Gastroesophageal sphincter (tissue), 4 donors: ENCODE data around the gene ZNF197. TPM values are rescaled to one million over a fixed set of nuclear protein-coding genes. Genes with fewer than 3 reads are reported as not detected.
A peak's percentile ranks its signal among the peaks of the same experiment; 100 is the strongest.

Source experiments
- ATAC-seq: fragments of 150-250 bp; one replicate; pipeline ENCODE4 v1.9.1; 2016; ENCODE audit warnings: mild to moderate bottlenecking, moderate library complexity
- H3K27ac ChIP-seq, 4 donors: fragments of 200-600 bp; sonication (generic) in 3 of 4; 1 replicate in 3 of 4; 2 replicates in 1 of 4; pipeline ENCODE4 v1.5.1; 2016 to 2019
- H3K27me3 ChIP-seq: fragments of 200-600 bp; sonication (generic); one replicate; pipeline ENCODE4 v1.5.1; 2019
- H3K36me3 ChIP-seq, 2 donors: fragments of 200-600 bp; sonication (generic); one replicate each; pipeline ENCODE4 v1.5.1; 2019; ENCODE audit warnings: control low read depth in 1 of 2
- H3K4me1 ChIP-seq, 3 donors: fragments of 200-600 bp; sonication (generic); 1 replicate in 2 of 3; 2 replicates in 1 of 3; pipeline ENCODE4 v1.5.1; 2016 to 2019; ENCODE audit warnings: control low read depth in 2 of 3
- H3K4me3 ChIP-seq, 2 donors: fragments of 200-600 bp; sonication (generic); one replicate each; pipeline ENCODE4 v1.5.1; 2019; ENCODE audit warnings: mild to moderate bottlenecking in 1 of 2, moderate library complexity in 1 of 2
- H3K9me3 ChIP-seq, 3 donors: fragments of 200-600 bp; sonication (generic); one replicate each; pipeline ENCODE4 v1.5.1; 2017 to 2019; ENCODE audit warnings: control low read depth in 2 of 3
- EP300 ChIP-seq: sonication (generic); formaldehyde crosslinking; IDR thresholded peaks from one replicate; pipeline ENCODE4 v1.6.1; 2017; ENCODE audit warnings: antibody characterized with exemption, mild to moderate bottlenecking
- POLR2A ChIP-seq, 2 donors: fragments of 450-650 bp; IDR thresholded peaks; one replicate each; pipeline ENCODE4 v1.6.1; 2017; ENCODE audit warnings: antibody characterized with exemption in 2 of 2, mild to moderate bottlenecking in 2 of 2, moderate library complexity in 1 of 2
- POLR2AphosphoS5 ChIP-seq: sonication (generic); formaldehyde crosslinking; IDR thresholded peaks from one replicate; pipeline ENCODE4 v1.6.1; 2017; ENCODE audit warnings: antibody characterized with exemption
- WGBS, 2 donors: methylation state at CpG; one replicate each; pipeline ENCODE4 v1.1.5; 2018; ENCODE audit warnings: low coverage in 1 of 2; 5-methylcytosine and 5-hydroxymethylcytosine counted together
- total RNA-seq, 4 donors: library from RNA; depleted of rRNA; stranded (reverse); fragments of >200 nt; gene quantifications; one replicate each; pipeline ENCODE4 v1.1.0, GENCODE V29; 2016
- TF ChIP-seq, protein P1 (sequence below), 4 experiments: fragments of 200-600 bp in 2 of 4; fragments of 450-650 bp in 2 of 4; sonication (generic) in 1 of 4; IDR thresholded peaks; one replicate each; pipeline ENCODE4 v1.5.1; 2017 to 2019; ENCODE audit warnings: antibody characterized with exemption in 4 of 4, mild to moderate bottlenecking in 2 of 4, moderate library complexity in 2 of 4

Gene ZNF197
- total RNA-seq, 4 donors from 2014 or later = 17.5 to 37.8 (median 22.9) TPM

DNA sequence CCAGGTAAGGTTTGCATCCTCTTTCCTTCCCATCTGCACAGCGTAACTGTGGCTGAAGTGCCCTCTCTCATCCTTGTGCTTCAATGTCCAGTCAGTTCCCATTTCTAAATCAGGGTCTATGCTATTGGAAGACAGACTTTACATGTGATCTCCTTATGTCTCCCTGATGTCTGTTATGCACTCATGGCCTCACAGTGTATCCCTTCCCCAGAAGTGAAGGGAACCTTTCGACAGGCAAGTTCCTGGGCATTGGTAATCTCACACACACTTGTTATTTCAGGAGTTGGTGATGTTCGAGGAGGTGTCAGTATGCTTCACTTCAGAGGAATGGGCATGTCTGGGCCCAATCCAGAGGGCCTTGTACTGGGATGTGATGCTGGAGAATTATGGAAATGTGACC lies 7.4 kb downstream of the ZNF197 start:
- Histone ChIP-seq H3K36me3 (peaks cover 0 to 82% of the 10 kb centered on the region in 2 donors), H3K9me3 (peaks cover 0 to 5% (median 0%) of the 10 kb centered on the region in 3 donors), H3K27ac (no peak overlapping the region), H3K4me3 (no peak overlapping the region), H3K4me1 (peaks cover 0 to 23% (median 0%) of the 10 kb centered on the region in 3 donors), H3K27me3 (no peaks in the 10 kb centered on the region)
- WGBS, 2 donors = 100% methylated on average over 2 of the region's 3 CpGs; no CpG with 5 or more reads in 1 of the 2 donors
- TF ChIP-seq EP300 (no peak), POLR2A (IDR thresholded peaks at IDR 0.05) (no peak), POLR2AphosphoS5 (no peak)
- TF ChIP-seq, protein P1, sequence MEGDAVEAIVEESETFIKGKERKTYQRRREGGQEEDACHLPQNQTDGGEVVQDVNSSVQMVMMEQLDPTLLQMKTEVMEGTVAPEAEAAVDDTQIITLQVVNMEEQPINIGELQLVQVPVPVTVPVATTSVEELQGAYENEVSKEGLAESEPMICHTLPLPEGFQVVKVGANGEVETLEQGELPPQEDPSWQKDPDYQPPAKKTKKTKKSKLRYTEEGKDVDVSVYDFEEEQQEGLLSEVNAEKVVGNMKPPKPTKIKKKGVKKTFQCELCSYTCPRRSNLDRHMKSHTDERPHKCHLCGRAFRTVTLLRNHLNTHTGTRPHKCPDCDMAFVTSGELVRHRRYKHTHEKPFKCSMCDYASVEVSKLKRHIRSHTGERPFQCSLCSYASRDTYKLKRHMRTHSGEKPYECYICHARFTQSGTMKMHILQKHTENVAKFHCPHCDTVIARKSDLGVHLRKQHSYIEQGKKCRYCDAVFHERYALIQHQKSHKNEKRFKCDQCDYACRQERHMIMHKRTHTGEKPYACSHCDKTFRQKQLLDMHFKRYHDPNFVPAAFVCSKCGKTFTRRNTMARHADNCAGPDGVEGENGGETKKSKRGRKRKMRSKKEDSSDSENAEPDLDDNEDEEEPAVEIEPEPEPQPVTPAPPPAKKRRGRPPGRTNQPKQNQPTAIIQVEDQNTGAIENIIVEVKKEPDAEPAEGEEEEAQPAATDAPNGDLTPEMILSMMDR (IDR thresholded peaks at IDR 0.05) = no peak
- ATAC-seq = no peak

DNA sequence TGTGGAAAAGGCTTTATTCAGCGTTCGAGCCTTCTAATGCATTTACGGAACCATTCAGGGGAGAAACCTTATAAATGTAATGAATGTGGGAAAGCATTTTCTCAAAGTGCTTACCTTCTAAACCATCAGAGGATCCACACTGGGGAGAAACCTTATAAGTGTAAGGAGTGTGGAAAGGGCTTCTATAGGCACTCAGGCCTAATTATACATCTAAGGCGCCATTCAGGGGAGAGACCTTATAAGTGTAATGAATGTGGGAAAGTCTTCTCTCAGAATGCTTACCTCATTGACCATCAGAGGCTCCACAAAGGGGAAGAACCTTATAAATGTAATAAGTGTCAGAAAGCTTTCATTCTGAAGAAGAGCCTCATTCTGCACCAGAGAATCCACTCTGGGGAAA lies 17.5 kb downstream of the ZNF197 start:
- Histone ChIP-seq H3K36me3 (peaks cover 15 to 69% of the 10 kb centered on the region in 2 donors), H3K9me3 (peaks cover 0 to 25% (median 0%) of the 10 kb centered on the region in 3 donors), H3K27me3 (no peaks in the 10 kb centered on the region), H3K4me3 (no peak overlapping the region), H3K27ac (no peak overlapping the region), H3K4me1 (no peaks in the 10 kb centered on the region)
- 90 to 94% methylated on average over 3 to 4 of the region's 4 CpGs for WGBS, 2 donors
- no peak for ATAC-seq
- TF ChIP-seq, protein P1 (IDR thresholded peaks at IDR 0.05) = no peak

GRCh38 chr3:44643024-44643423 lies 18.2 kb downstream of the ZNF197 start:
- 92 to 100% methylated on average over 2 to 4 of the region's 4 CpGs for WGBS, 2 donors
- H3K4me3 ChIP-seq = no peak overlapping the region

DNA sequence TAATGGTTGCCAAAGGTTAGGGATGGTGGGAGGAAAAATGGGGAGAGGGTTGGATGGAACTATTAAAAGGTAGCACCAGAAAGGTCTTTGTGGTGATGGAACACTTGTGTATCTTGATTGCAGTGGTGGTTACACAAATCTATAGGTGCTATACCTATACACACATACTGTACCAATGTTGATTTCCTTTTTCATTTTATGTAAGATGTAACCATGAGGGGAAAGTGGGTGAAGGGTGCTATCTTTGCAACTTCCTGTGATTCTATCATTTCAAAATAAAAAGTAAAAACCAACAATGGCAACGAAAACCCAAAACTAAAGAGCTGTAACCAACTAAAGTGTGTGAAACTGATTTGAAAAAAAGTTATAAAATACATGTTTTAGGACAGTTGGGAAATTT lies 22.9 kb downstream of the ZNF197 start:
- 85 to 89% methylated on average over 1 of the region's 1 CpG for WGBS, 2 donors
- peaks cover 0 to 19% (median 4%) of the 10 kb centered on the region in 3 donors for H3K4me1 ChIP-seq
- no peak overlapping the region for H3K4me3 ChIP-seq
- TF ChIP-seq POLR2A (IDR thresholded peaks at IDR 0.05) (no peak), EP300 (no peak), POLR2AphosphoS5 (no peak)
- TF ChIP-seq, protein P1 (IDR thresholded peaks at IDR 0.05) = no peak
- ATAC-seq = no peak
- no peak overlapping the region for H3K27ac ChIP-seq
- peaks cover 5 to 38% of the 10 kb centered on the region in 2 donors for H3K36me3 ChIP-seq
- peaks cover 0 to 10% (median 0%) of the 10 kb centered on the region in 3 donors for H3K9me3 ChIP-seq
- no peaks in the 10 kb centered on the region for H3K27me3 ChIP-seq

More at GRCh38 chr3:44643024-44643423, 18.2 kb downstream of the ZNF197 start:
- no peak for ATAC-seq
- H3K4me1 ChIP-seq = peaks cover 0 to 3% (median 0%) of the 10 kb centered on the region in 3 donors
- H3K27ac ChIP-seq = no peak overlapping the region
- H3K36me3 ChIP-seq = peaks cover 15 to 62% of the 10 kb centered on the region in 2 donors
- H3K9me3 ChIP-seq = peaks cover 0 to 25% (median 0%) of the 10 kb centered on the region in 3 donors
- H3K27me3 ChIP-seq = no peaks in the 10 kb centered on the region
- TF ChIP-seq POLR2AphosphoS5 = no peak
- TF ChIP-seq EP300 = no peak
- no peak for TF ChIP-seq POLR2A (IDR thresholded peaks at IDR 0.05)
- TF ChIP-seq, protein P1 (IDR thresholded peaks at IDR 0.05) = no peak

GRCh38 chr3:44648564-44649229 lies 23.9 kb downstream of the ZNF197 start, which contains the start of gene ZNF35:
Gene ZNF35 (plus strand): TSS chr3:44648732. CDS start chr3:44651068, 2,336 bp downstream.
- H3K27ac ChIP-seq = peak within 1 kb of the TSS; percentile 64 to 83 (median 80)
- H3K9me3 ChIP-seq = peaks cover 0 to under 1% (median 0%) of the 10 kb centered on the region in 3 donors
- ATAC-seq = peak; percentile 89
- peak; percentile 46 for TF ChIP-seq POLR2AphosphoS5
- TF ChIP-seq POLR2A (IDR thresholded peaks at IDR 0.05) = peak in 1 of 2 donors; percentile 21
- TF ChIP-seq, protein P1 (IDR thresholded peaks at IDR 0.05) = peak in 1 of 4 experiments; percentile 5
- no peak for TF ChIP-seq EP300
- H3K36me3 ChIP-seq = peaks cover 9 to 38% of the 10 kb centered on the region in 2 donors
- 0% methylated on average over 8 to 14 of the region's 37 CpGs for WGBS, 2 donors
- peak within 1 kb of the TSS; percentile 91 to 98 for H3K4me3 ChIP-seq
- H3K27me3 ChIP-seq = no peaks in the 10 kb centered on the region
- H3K4me1 ChIP-seq = peaks cover 0 to 19% (median 4%) of the 10 kb centered on the region in 3 donors
